ENCODE data around the gene DLG2. TPM values are rescaled to one million over a fixed set of nuclear protein-coding genes. Genes with fewer than 3 reads are reported as not detected.

DLG2 gene
- total RNA-seq, 1 experiment from 2014 or later = 2.7 TPM

DNA sequence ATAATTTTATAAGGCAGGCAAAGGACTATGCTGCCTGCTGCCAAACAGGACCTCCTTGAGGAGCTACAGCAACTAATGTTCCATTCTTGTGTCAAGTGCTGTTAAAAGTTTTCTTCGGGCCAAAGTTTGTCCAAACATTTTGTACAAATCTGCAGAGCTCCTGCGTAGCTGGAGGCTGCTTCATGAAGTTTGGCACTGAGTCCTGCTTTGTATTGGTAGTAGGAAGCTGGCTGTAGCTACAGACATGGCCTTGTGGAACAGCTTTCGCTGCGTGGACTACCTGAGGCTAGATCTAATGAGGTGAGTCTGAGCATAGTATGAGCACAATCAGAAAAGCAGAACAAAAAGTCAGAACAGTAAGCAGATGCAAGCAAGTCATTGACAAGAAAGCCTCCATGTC is 528.1 kb downstream of the DLG2 start:
- H3K27me3 ChIP-seq (ENCODE audit: low read length) = no peaks in the 10 kb centered on the region
- no peaks in the 10 kb centered on the region for H3K79me2 ChIP-seq (ENCODE audit: low read length)
- no peak overlapping the region for H2AFZ ChIP-seq (ENCODE audit: low read length)
- 0 out of 2 replicates have a peak, but pooled peaks cover 4% of the 10 kb centered on the region for H3K9me2 ChIP-seq (replicated peaks; ENCODE audit: insufficient read depth, low read length)
- peaks cover 20% of the 10 kb centered on the region for H3K9me3 ChIP-seq (ENCODE audit: low read length)
- no peaks in the 10 kb centered on the region for H3K36me3 ChIP-seq (ENCODE audit: insufficient read depth, low read length)
- H4K20me1 ChIP-seq (ENCODE audit: insufficient read depth, low read depth, low read length) = no peaks in the 10 kb centered on the region
- H3K4me3 ChIP-seq (ENCODE audit: low read length) = no peak overlapping the region
- H3K27ac ChIP-seq (ENCODE audit: low read length) = no peak overlapping the region
- DNase-seq = no peak
- no peak overlapping the region for H3K9ac ChIP-seq (ENCODE audit: low read length)
- H3K4me1 ChIP-seq (ENCODE audit: low read length) = no peaks in the 10 kb centered on the region
- no peak overlapping the region for H3K4me2 ChIP-seq (ENCODE audit: low read depth, low read length, poor library complexity, severe bottlenecking)

DNA sequence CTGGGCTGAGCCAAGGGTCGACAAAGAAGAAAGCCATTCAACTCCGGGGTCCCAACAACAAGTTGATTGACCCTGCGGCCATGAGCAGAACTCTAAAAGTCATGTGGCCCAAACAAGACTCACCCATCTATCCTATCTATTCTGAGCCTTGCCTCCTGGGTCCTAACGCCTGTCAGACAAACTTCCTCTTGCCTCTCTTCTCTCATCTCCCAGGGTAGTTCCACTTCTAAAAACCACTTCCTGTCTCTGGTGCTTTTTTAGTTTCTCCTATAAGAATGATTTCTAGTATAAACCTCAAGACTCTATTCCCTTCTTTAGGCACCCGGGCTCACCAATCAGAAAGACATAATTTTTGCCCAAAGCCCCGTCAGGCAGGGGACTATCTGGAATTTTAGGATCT is 530.2 kb downstream of the DLG2 start:
- DNase-seq = no peak
- H3K4me3 ChIP-seq (ENCODE audit: low read length) = no peak overlapping the region
- no peaks in the 10 kb centered on the region for H4K20me1 ChIP-seq (ENCODE audit: insufficient read depth, low read depth, low read length)
- 0 out of 2 replicates have a peak, but pooled peaks cover 4% of the 10 kb centered on the region for H3K9me2 ChIP-seq (replicated peaks; ENCODE audit: insufficient read depth, low read length)
- H3K36me3 ChIP-seq (ENCODE audit: insufficient read depth, low read length) = no peaks in the 10 kb centered on the region
- H3K27me3 ChIP-seq (ENCODE audit: low read length) = no peaks in the 10 kb centered on the region
- no peak overlapping the region for H3K4me2 ChIP-seq (ENCODE audit: low read depth, low read length, poor library complexity, severe bottlenecking)
- H3K4me1 ChIP-seq (ENCODE audit: low read length) = no peaks in the 10 kb centered on the region
- H2AFZ ChIP-seq (ENCODE audit: low read length) = no peak overlapping the region
- H3K9ac ChIP-seq (ENCODE audit: low read length) = no peak overlapping the region
- no peak overlapping the region for H3K27ac ChIP-seq (ENCODE audit: low read length)
- H3K79me2 ChIP-seq (ENCODE audit: low read length) = no peaks in the 10 kb centered on the region
- H3K9me3 ChIP-seq (ENCODE audit: low read length) = peaks cover 11% of the 10 kb centered on the region

DNA sequence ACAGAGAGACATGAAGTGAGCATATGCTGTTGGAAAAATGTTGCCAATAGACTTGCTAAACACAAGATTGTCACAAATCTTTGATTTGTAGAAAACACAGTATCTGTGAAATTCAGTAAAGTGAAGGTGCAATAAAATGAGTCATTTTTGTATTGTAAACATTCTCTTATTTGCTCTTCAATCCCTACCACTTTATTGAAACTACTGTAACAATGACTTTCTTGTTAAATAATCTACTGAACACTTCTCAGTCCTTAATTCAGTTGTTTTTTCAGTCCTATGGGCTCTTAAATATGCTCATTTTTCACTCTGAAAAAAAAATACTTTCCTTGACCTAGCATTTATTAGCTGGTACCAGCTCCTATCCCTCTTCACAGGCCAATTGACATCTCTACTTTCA is 531.9 kb downstream of the DLG2 start:
- H3K9me3 ChIP-seq (ENCODE audit: low read length) = peaks cover 20% of the 10 kb centered on the region
- H3K79me2 ChIP-seq (ENCODE audit: low read length) = no peaks in the 10 kb centered on the region
- no peak for DNase-seq
- no peak overlapping the region for H3K4me3 ChIP-seq (ENCODE audit: low read length)
- no peak overlapping the region for H3K9ac ChIP-seq (ENCODE audit: low read length)
- 0 out of 2 replicates have a peak, but pooled peaks cover 4% of the 10 kb centered on the region for H3K9me2 ChIP-seq (replicated peaks; ENCODE audit: insufficient read depth, low read length)
- H2AFZ ChIP-seq (ENCODE audit: low read length) = no peak overlapping the region
- H3K27me3 ChIP-seq (ENCODE audit: low read length) = no peaks in the 10 kb centered on the region
- no peaks in the 10 kb centered on the region for H3K4me1 ChIP-seq (ENCODE audit: low read length)
- H3K27ac ChIP-seq (ENCODE audit: low read length) = no peak overlapping the region
- H3K36me3 ChIP-seq (ENCODE audit: insufficient read depth, low read length) = no peaks in the 10 kb centered on the region
- no peak overlapping the region for H3K4me2 ChIP-seq (ENCODE audit: low read depth, low read length, poor library complexity, severe bottlenecking)
- H4K20me1 ChIP-seq (ENCODE audit: insufficient read depth, low read depth, low read length) = no peaks in the 10 kb centered on the region

DNA sequence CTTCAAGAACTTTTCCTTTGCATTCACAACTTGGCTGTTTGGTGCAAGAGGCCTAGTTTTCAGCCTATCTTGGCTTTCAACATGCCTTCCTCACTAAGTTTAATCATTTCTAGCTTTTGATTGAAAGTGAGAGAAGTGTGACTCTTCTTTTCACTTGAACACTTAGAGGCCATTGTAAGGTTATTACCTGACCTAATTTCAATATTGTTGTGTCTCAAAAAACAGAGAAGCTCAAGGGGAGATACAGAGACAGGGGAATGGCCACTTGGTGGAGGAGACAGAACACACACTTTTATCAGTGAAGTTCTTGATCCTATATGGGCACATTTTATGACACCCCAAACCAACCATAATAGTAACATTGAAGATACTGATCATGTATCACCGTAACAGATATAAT is 532.3 kb downstream of the DLG2 start:
- Histone ChIP-seq H3K9me3 (ENCODE audit: low read length) (peaks cover 24% of the 10 kb centered on the region), H3K27me3 (ENCODE audit: low read length) (no peaks in the 10 kb centered on the region), H3K27ac (ENCODE audit: low read length) (no peak overlapping the region), H4K20me1 (ENCODE audit: insufficient read depth, low read depth, low read length) (no peaks in the 10 kb centered on the region), H3K9me2 (replicated peaks; ENCODE audit: insufficient read depth, low read length) (0 out of 2 replicates have a peak, but pooled peaks cover 1% of the 10 kb centered on the region), H3K4me3 (ENCODE audit: low read length) (no peak overlapping the region), H3K79me2 (ENCODE audit: low read length) (no peaks in the 10 kb centered on the region), H3K4me2 (ENCODE audit: low read depth, low read length, poor library complexity, severe bottlenecking) (no peak overlapping the region), H3K9ac (ENCODE audit: low read length) (no peak overlapping the region), H2AFZ (ENCODE audit: low read length) (no peak overlapping the region), H3K36me3 (ENCODE audit: insufficient read depth, low read length) (no peaks in the 10 kb centered on the region), H3K4me1 (ENCODE audit: low read length) (no peaks in the 10 kb centered on the region)
- no peak for DNase-seq

DNA sequence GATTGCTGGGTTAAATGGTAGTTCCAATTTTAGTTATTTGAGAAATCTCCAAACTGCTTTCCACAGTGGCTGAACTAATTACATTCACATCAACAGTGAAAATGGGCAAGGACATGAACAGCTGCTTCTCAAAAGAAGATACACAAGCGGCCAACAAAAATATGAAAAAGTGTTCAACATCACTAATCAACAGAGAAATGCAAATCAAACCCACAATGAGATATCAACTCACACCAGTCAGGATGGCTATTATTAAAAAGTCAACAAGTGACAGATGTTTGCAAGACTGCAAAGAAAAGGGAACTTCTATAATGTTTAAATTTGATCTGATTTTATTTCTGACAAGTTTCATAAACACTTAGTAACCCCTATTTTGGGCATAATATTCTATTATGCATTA is 537.5 kb downstream of the DLG2 start:
- no peak overlapping the region for H3K9ac ChIP-seq (ENCODE audit: low read length)
- no peaks in the 10 kb centered on the region for H3K9me2 ChIP-seq (replicated peaks; ENCODE audit: insufficient read depth, low read length)
- H3K9me3 ChIP-seq (ENCODE audit: low read length) = peaks cover 30% of the 10 kb centered on the region
- no peak overlapping the region for H3K27ac ChIP-seq (ENCODE audit: low read length)
- no peaks in the 10 kb centered on the region for H4K20me1 ChIP-seq (ENCODE audit: insufficient read depth, low read depth, low read length)
- H3K4me3 ChIP-seq (ENCODE audit: low read length) = no peak overlapping the region
- no peak for DNase-seq
- no peak overlapping the region for H3K4me2 ChIP-seq (ENCODE audit: low read depth, low read length, poor library complexity, severe bottlenecking)
- H3K27me3 ChIP-seq (ENCODE audit: low read length) = no peaks in the 10 kb centered on the region
- no peaks in the 10 kb centered on the region for H3K36me3 ChIP-seq (ENCODE audit: insufficient read depth, low read length)
- H2AFZ ChIP-seq (ENCODE audit: low read length) = no peak overlapping the region
- H3K4me1 ChIP-seq (ENCODE audit: low read length) = no peaks in the 10 kb centered on the region
- no peaks in the 10 kb centered on the region for H3K79me2 ChIP-seq (ENCODE audit: low read length)

- Histone ChIP-seq H2AFZ (ENCODE audit: low read length) (no peak overlapping the region), H3K9me2 (replicated peaks; ENCODE audit: insufficient read depth, low read length) (no peaks in the 10 kb centered on the region), H3K9ac (ENCODE audit: low read length) (no peak overlapping the region), H3K9me3 (ENCODE audit: low read length) (peaks cover 29% of the 10 kb centered on the region), H3K27me3 (ENCODE audit: low read length) (no peaks in the 10 kb centered on the region), H3K27ac (ENCODE audit: low read length) (no peak overlapping the region), H3K4me1 (ENCODE audit: low read length) (no peaks in the 10 kb centered on the region), H3K79me2 (ENCODE audit: low read length) (no peaks in the 10 kb centered on the region), H4K20me1 (ENCODE audit: insufficient read depth, low read depth, low read length) (no peaks in the 10 kb centered on the region), H3K4me3 (ENCODE audit: low read length) (no peak overlapping the region), H3K4me2 (ENCODE audit: low read depth, low read length, poor library complexity, severe bottlenecking) (no peak overlapping the region), H3K36me3 (ENCODE audit: insufficient read depth, low read length) (no peaks in the 10 kb centered on the region)
- no peak for DNase-seq
Measured at GRCh38 chr11:85088286-85088685, 538.9 kb downstream of the DLG2 start.

DNA sequence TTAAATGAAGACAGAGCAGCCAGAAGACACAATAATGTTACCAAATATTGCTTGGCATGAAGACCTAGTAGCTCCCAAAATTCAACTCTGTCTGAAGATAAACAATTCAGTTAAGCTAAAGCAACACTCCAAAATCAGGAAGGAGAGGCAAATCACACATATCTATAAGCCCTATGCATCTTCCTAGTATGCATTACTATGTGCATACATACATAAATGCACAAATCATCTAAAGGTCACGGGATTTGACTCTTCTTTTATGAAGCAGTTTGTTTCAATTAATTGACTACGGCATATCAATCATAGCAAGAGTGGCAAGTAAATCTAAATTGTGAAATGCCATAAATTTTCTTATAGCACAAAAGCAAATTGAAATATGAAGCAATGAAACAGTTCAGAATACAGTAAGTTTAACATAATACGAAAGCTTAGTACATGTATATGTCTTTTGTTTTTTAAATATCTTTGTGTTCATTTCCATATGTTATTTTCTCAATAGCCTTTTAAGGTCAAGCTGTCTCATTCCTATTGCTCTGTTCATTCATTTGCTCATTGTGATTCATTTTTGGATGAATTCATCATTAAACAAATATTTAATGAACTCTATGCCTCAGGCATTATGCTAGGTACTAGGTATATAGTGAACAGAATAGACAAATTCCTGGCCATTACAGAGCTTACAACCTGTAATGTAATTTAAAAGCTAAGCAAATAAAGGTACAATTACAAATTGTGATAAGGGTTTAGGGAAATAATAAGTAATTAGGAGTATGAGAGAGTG is 540.5 kb downstream of the DLG2 start:
- H3K4me2 ChIP-seq (ENCODE audit: low read depth, low read length, poor library complexity, severe bottlenecking) = no peak overlapping the region
- no peaks in the 10 kb centered on the region for H3K27me3 ChIP-seq (ENCODE audit: low read length)

DNA sequence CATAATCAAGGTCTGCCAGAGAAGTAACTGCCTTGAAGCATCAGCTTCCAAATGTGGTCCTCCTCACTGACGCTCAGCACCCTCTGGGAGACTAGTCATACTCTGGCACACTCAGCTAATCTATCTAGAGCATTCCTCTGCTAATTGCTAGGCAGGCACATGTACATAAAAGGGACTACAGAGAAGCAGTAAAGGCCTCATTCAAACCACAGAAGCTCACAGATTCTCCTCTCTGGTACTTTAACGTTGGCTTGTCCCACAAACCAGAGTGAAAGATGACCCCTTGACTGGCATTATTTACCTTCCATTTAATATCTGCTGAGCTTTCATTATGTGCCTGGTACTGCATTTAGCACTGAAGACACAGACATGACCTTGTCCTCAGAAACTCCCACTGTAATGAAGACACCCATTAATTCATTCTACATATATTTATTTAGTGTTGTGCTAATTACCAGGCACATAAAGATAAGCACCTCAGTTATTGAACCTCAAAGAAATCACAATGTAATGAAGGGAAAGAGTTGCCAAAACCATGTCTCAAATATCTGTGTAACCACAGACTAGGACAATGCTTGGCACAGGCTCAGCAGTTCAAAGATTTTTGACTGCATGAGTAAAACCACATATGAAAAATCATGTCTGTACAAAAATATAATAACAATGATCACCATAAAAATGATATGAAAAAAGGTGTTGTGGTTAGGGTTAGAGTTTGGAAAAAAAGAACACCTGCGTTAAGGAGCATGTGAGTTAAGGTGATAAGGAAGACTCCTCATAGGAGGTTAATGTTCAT is 550.4 kb downstream of the DLG2 start:
- Histone ChIP-seq H3K4me3 (ENCODE audit: low read length) (no peak overlapping the region), H3K79me2 (ENCODE audit: low read length) (no peaks in the 10 kb centered on the region), H3K36me3 (ENCODE audit: insufficient read depth, low read length) (no peaks in the 10 kb centered on the region), H3K9me2 (replicated peaks; ENCODE audit: insufficient read depth, low read length) (no peaks in the 10 kb centered on the region), H3K27me3 (ENCODE audit: low read length) (no peaks in the 10 kb centered on the region), H3K27ac (ENCODE audit: low read length) (no peak overlapping the region), H3K4me1 (ENCODE audit: low read length) (no peaks in the 10 kb centered on the region), H2AFZ (ENCODE audit: low read length) (no peak overlapping the region), H3K4me2 (ENCODE audit: low read depth, low read length, poor library complexity, severe bottlenecking) (no peak overlapping the region), H4K20me1 (ENCODE audit: insufficient read depth, low read depth, low read length) (no peaks in the 10 kb centered on the region), H3K9me3 (ENCODE audit: low read length) (peaks cover 5% of the 10 kb centered on the region), H3K9ac (ENCODE audit: low read length) (no peak overlapping the region)
- DNase-seq = no peak

More for the DNA sequence above, 540.5 kb downstream of the DLG2 start:
- Histone ChIP-seq H3K9me2 (replicated peaks; ENCODE audit: insufficient read depth, low read length) (no peaks in the 10 kb centered on the region), H3K27ac (ENCODE audit: low read length) (no peak overlapping the region), H3K4me1 (ENCODE audit: low read length) (no peaks in the 10 kb centered on the region), H3K4me3 (ENCODE audit: low read length) (no peak overlapping the region), H3K9ac (ENCODE audit: low read length) (no peak overlapping the region), H2AFZ (ENCODE audit: low read length) (no peak overlapping the region), H3K36me3 (ENCODE audit: insufficient read depth, low read length) (no peaks in the 10 kb centered on the region), H4K20me1 (ENCODE audit: insufficient read depth, low read depth, low read length) (no peaks in the 10 kb centered on the region), H3K9me3 (ENCODE audit: low read length) (peaks cover 37% of the 10 kb centered on the region), H3K79me2 (ENCODE audit: low read length) (no peaks in the 10 kb centered on the region)
- no peak for DNase-seq

Data from Karpas-422 (cell line).